ENCODE measurements around the gene DBX2.
"Not testable (repeated sequence)": the region's sequence is repeated elsewhere in the genome, so short reads cannot be mapped to it uniquely, and the experiment has no call there.

The DBX2 gene

DNA sequence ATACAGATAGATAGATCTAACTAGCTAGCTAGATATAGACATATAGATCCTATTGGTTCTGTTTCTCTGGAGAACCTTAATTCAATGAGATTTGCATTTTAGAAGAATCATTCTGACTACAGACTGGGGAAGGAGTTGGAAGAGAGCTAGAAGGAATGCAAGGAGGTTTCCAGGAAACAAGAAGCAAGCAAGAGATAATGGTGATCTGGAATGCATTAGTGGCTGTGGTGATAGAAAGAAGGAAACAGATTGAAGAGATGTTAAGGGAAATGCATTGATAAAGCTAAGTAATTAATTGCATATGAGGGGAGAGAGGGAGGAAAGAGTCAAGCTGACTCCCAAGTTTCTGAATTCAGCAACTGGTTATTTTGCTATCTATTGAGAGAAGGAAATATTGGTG lies 42.7 kb downstream of the DBX2 start:
- DNase-seq: no peak

DNA sequence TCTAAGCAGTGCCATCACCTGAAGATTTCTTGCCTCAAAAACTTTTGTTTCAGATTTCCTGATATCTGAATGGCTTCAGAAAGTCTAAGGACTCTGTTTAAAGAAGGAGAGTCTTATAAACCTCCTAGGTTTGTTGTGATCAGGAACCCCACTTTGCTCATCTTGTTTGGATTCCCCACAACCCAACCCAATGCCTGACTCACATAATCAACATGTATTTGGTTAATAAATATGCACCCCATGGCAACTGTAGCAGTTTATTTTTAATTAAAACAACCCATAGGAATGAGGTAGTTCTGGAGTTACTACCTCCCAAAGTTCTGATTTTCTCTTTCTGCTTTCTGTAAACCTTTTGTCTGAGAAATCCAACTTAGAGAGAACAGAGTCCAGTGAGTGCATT lies 51.5 kb downstream of the DBX2 start:
- no peak for DNase-seq

DNA sequence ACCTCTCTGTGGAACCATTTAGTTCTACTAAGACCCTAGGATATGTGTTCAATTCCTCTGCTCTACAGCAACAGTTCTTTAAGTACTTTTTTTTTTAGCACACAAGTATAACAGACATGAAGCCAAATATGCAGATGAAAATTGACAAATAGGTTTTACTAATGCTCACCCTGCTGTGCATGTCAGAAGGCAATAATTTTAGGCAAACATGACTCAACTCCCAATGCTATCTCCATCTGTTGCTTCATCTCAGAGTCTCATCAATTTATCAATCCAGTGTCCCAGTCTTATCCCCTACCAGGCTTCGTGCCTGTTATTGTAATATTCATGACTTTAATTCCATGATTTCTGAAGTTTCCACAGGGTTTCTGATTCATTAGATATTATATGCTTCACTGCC lies 57.7 kb downstream of the DBX2 start:
- DNase-seq: no peak

DNA sequence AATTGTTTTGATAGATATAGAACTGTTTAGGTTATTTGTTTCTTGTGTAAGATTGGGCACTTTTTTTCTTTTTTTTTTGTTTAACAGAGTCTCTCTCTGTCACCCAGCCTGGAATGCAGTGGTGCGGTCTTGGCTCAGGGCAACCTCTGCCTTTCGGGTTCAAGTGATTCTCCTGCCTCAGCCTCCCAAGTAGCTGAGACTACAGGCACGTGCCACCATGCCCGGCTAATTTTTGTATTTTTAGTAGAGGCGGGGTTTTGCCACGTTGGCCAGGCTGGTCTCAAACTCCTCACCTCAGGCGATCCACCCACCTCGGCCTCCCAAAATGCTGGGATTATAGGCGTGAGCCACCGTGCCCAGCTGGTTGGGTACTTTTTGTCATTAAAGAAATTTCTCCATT lies 66.0 kb downstream of the DBX2 start:
- DNase-seq: not testable (repeated sequence)

DNA sequence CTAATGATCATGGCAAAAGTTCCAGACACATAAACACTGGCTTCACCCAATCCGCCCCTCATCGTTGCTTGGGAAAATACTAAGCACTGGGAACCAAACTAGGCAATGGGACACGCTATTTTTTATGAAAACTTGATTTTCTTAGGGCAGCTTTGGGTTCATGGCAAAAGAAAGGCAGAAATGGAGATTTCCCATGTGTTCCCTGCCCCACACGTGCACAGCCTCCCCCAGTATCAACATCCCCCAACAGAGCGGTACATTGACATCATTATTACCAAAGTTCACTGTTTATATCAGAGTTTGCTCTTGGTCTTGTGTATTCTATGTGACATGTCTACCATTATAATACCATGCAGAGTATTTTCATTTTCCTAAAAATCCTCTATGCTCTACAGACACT lies 71.0 kb downstream of the DBX2 start:
- no peak for DNase-seq

DNA sequence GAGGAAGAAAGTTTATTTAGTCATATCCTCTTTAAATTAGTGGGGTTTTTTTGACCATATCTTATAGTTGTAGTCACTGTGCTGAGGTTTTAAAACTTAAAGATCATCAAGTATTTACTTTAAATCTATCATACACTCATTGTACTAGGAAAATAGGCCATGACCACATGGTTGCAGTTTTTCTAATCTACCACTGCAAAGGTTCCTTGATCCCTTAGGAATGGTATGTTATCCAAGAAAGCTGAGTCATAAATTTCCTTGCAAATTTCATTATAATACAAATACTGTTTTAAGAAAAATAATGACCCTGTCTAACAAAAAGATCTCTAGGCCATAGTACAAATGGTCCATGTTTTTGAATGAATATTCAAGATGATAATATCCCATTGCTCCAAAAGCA lies 74.7 kb downstream of the DBX2 start:
- no peak for DNase-seq

DNA sequence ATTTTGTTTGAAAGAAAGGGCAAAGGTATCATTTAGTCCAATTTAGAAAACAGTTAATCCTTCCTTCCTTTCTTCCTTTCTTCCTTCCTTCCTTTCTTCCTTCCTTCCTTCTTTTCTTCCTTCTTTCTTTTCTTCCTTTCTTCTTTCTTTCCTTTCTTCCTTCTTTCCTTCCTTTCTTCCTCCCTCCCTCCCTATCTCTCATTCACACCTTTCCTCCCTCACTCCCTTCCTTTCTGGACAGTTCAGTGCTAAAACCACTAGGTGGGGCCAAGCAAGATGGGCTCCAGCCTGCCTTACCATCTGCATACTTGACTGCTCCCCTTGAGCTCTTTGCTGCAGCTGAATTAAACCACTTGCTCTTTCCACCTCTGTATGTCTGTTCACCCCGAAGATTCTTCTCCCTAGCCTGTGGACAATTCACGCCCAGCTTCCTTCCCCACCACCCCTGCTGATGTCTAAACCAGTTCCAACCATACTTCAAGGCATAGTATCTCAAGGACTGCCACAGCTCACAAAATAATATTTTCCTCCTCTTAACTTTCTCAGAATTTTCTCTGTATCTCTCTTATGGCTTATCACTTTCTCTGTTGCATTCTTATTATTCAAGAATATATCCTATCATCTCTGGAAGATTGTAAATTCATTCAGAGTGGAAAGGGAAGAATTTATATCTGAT lies 78.0 kb downstream of the DBX2 start:
- no peak for DNase-seq

DNA sequence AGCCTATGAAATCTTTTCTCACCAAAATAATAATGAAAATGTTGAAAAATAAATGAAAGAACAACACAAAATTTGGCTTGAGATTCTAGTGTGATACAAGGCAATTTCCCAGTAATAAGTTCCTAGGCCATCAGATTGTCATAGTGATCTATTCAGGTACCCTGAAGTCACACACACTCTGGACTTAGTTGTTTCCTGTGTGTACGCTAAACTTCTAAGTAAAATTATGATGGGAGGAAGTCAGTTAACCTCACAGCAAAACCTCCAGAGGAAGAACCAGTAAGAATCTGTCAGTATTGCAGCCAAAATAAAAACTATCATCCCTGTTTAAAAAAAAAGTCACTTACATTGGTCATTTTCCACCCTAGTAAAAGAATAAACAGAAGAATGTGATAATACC lies 81.9 kb downstream of the DBX2 start:
- DNase-seq: no peak

Data from cortex of kidney (tissue), 1 donor.